Measurements from ENCODE around the gene IGSF21.

IGSF21 gene

GRCh38 chr1:18094096-18094495, 13.5 kb upstream of the IGSF21 start:
- no peak overlapping the region for H3K4me3 ChIP-seq (ENCODE audit: low read depth, low read length)

- H3K4me3 ChIP-seq (ENCODE audit: low read depth, low read length) = no peak overlapping the region
Observed at GRCh38 chr1:18097206-18097605, 10.4 kb upstream of the IGSF21 start.

GRCh38 chr1:18099026-18099425, 8.6 kb upstream of the IGSF21 start:
- no peak overlapping the region for H3K4me3 ChIP-seq (ENCODE audit: low read depth, low read length)

- no peak overlapping the region for H3K4me3 ChIP-seq (ENCODE audit: low read depth, low read length)
Observed at GRCh38 chr1:18100060-18100459, 7.5 kb upstream of the IGSF21 start.

GRCh38 chr1:18100491-18101063, 7.0 kb upstream of the IGSF21 start:
- no peak overlapping the region for H3K4me3 ChIP-seq (ENCODE audit: low read depth, low read length)

GRCh38 chr1:18101508-18101907, 6.1 kb upstream of the IGSF21 start:
- no peak overlapping the region for H3K4me3 ChIP-seq (ENCODE audit: low read depth, low read length)

- no peak overlapping the region for H3K4me3 ChIP-seq (ENCODE audit: low read depth, low read length)
Observed at GRCh38 chr1:18103788-18104421, 3.7 kb upstream of the IGSF21 start.

- no peak overlapping the region for H3K4me3 ChIP-seq (ENCODE audit: low read depth, low read length)
Observed at GRCh38 chr1:18104546-18105100, 3.0 kb upstream of the IGSF21 start.

- H3K4me3 ChIP-seq (ENCODE audit: low read depth, low read length) = no peak overlapping the region
Observed at GRCh38 chr1:18105196-18105595, 2.4 kb upstream of the IGSF21 start.

- peak overlapping the region; percentile 42 for H3K4me3 ChIP-seq (ENCODE audit: low read depth, low read length)
Observed at GRCh38 chr1:18108299-18109057, 880 bp downstream of the IGSF21 start.

GRCh38 chr1:18109058-18109755, 1.6 kb downstream of the IGSF21 start:
- peak overlapping the region; percentile 42 for H3K4me3 ChIP-seq (ENCODE audit: low read depth, low read length)

GRCh38 chr1:18109756-18110597, 2.4 kb downstream of the IGSF21 start:
- peak overlapping the region; percentile 20 for H3K4me3 ChIP-seq (ENCODE audit: low read depth, low read length)

- peak overlapping the region; percentile 38 for H3K4me3 ChIP-seq (ENCODE audit: low read depth, low read length)
Observed at GRCh38 chr1:18110598-18110939, 3.0 kb downstream of the IGSF21 start.

- peak overlapping the region; percentile 38 for H3K4me3 ChIP-seq (ENCODE audit: low read depth, low read length)
Observed at GRCh38 chr1:18110968-18111367, 3.4 kb downstream of the IGSF21 start.

GRCh38 chr1:18111605-18112297, 4.2 kb downstream of the IGSF21 start:
- no peak overlapping the region for H3K4me3 ChIP-seq (ENCODE audit: low read depth, low read length)

GRCh38 chr1:18112611-18113010, 5.0 kb downstream of the IGSF21 start:
- H3K4me3 ChIP-seq (ENCODE audit: low read depth, low read length) = no peak overlapping the region

- H3K4me3 ChIP-seq (ENCODE audit: low read depth, low read length) = no peak overlapping the region
Observed at GRCh38 chr1:18114726-18115410, 7.3 kb downstream of the IGSF21 start.

- no peak overlapping the region for H3K4me3 ChIP-seq (ENCODE audit: low read depth, low read length)
Observed at GRCh38 chr1:18116777-18117176, 9.2 kb downstream of the IGSF21 start.

- no peak overlapping the region for H3K4me3 ChIP-seq (ENCODE audit: low read depth, low read length)
Observed at GRCh38 chr1:18118078-18118477, 10.5 kb downstream of the IGSF21 start.

All from iPS-11a (cell line).